Coronary artery (tissue), 2 donors: ENCODE results near the gene GPRIN3.

Source experiments
- DNase-seq: peaks from one replicate; pipeline ENCODE4 v3.0.0-alpha.2; 2017; ENCODE audit warnings: low spot score
- H3K27ac ChIP-seq, 2 donors: fragments of 200-600 bp; sonication (generic); one replicate each; pipeline ENCODE4 v1.5.1; 2016 to 2019
- H3K4me3 ChIP-seq: fragments of 200-600 bp; sonication (generic); 2 replicates; pipeline ENCODE4 v1.5.1; 2016; ENCODE audit warnings: mild to moderate bottlenecking, moderate library complexity
- CTCF ChIP-seq: fragments of 200-600 bp; sonication (generic); IDR thresholded peaks from one replicate; pipeline ENCODE4 v1.5.1; 2019; ENCODE audit warnings: antibody characterized with exemption

The GPRIN3 gene

GRCh38 chr4:89253935-89254334, 53.7 kb downstream of the GPRIN3 start:
- no peak overlapping the region for H3K27ac ChIP-seq
- H3K4me3 ChIP-seq: no peak overlapping the region
- DNase-seq: no peak
- no peak for TF ChIP-seq CTCF

- Histone ChIP-seq H3K4me3 (no peak overlapping the region), H3K27ac (no peak overlapping the region)
- TF ChIP-seq CTCF: no peak
- no peak for DNase-seq
Observed at GRCh38 chr4:89253311-89253710, 54.3 kb downstream of the GPRIN3 start.

GRCh38 chr4:89251396-89251795, 56.2 kb downstream of the GPRIN3 start:
- Histone ChIP-seq H3K4me3 (no peak overlapping the region), H3K27ac (no peak overlapping the region)
- TF ChIP-seq CTCF: no peak
- DNase-seq: no peak

GRCh38 chr4:89249716-89250361, 57.8 kb downstream of the GPRIN3 start:
- Histone ChIP-seq H3K27ac (no peak overlapping the region), H3K4me3 (no peak overlapping the region)
- no peak for TF ChIP-seq CTCF
- no peak for DNase-seq

- TF ChIP-seq CTCF: no peak
- Histone ChIP-seq H3K27ac (no peak overlapping the region), H3K4me3 (no peak overlapping the region)
- DNase-seq: no peak
Observed at GRCh38 chr4:89249313-89249712, 58.3 kb downstream of the GPRIN3 start.

GRCh38 chr4:89248879-89249281, 58.7 kb downstream of the GPRIN3 start:
- no peak for DNase-seq
- Histone ChIP-seq H3K27ac (no peak overlapping the region), H3K4me3 (no peak overlapping the region)
- no peak for TF ChIP-seq CTCF

GRCh38 chr4:89247951-89248350, 59.6 kb downstream of the GPRIN3 start:
- Histone ChIP-seq H3K4me3 (no peak overlapping the region), H3K27ac (no peak overlapping the region)
- no peak for TF ChIP-seq CTCF
- no peak for DNase-seq
